ENCODE results near the gene C1orf87. TPM values are rescaled to one million over a fixed set of nuclear protein-coding genes. Genes with fewer than 3 reads are reported as not detected.

C1orf87 gene
- total and polyA plus RNA-seq, 2 donors (not counting 3 experiments of a cell fraction or from before 2014, with no cell fraction given): not detected

- DNase-seq (ENCODE audit: low read depth, low spot score) (no peak), FAIRE-seq (no peak)
- ChIA-PET CTCF (no interaction called here), POLR2A (no interaction called here)
- H3K9me1 ChIP-seq (replicated peaks; ENCODE audit: control insufficient read depth, extremely low read depth, insufficient read depth, low read length): no peaks in the 10 kb centered on the region
- no peaks in the 10 kb centered on the region for H3K4me1 ChIP-seq (ENCODE audit: control insufficient read depth, extremely low read depth, insufficient read depth, low read length)
- intact Hi-C loops (cut with micrococcal nuclease): no loop called here
- no peak overlapping the region for H3K9ac ChIP-seq (replicated peaks; ENCODE audit: extremely low read depth, insufficient read depth, low read length)
- no peaks in the 10 kb centered on the region for H4K20me1 ChIP-seq (replicated peaks; ENCODE audit: control insufficient read depth, extremely low read depth, insufficient read depth, low read length)
- no peak overlapping the region for H3K27ac ChIP-seq (ENCODE audit: insufficient read depth, low read depth, low read length)
- dilution Hi-C loops (cut with MboI; ENCODE audit: extremely low pct_ligation_motif_present, low sequenced_read_pairs): no loop called here
- TF ChIP-seq EZH2 (IDR thresholded peaks at IDR 0.05; ENCODE audit: borderline replicate concordance, low read depth, low read length, severe bottlenecking) (no peak), FOS (IDR thresholded peaks at IDR 0.05; ENCODE audit: borderline replicate concordance, insufficient read depth, low read length) (no peak), POLR2AphosphoS5 (IDR thresholded peaks at IDR 0.05; ENCODE audit: insufficient read depth, low read depth, low read length) (no peak), JUN (IDR thresholded peaks at IDR 0.05; ENCODE audit: borderline replicate concordance, insufficient read depth, insufficient read length, low read depth) (no peak), MAX (IDR thresholded peaks at IDR 0.05; ENCODE audit: insufficient read depth, insufficient read length) (no peak), MYC (IDR thresholded peaks at IDR 0.05; ENCODE audit: low read depth, low read length) (no peak), CTCF (IDR thresholded peaks at IDR 0.05; ENCODE audit: extremely low read depth in 1 of 2, insufficient read depth in 1 of 2, low read depth in 1 of 2, low read length in 2 of 2) (no peak), POLR2A (IDR thresholded peaks at IDR 0.05; ENCODE audit: low read depth, low read length) (no peak), GATA2 (IDR thresholded peaks at IDR 0.05; ENCODE audit: insufficient read depth, insufficient read length, low read depth, low read length) (no peak)
- no peaks in the 10 kb centered on the region for H3K27me3 ChIP-seq (ENCODE audit: control insufficient read depth in 2 of 2, insufficient read depth in 2 of 2, low read length in 2 of 2)
- no TSS peak for BruUV-seq (replicated peaks)
- no peak overlapping the region for H3K4me3 ChIP-seq (replicated peaks in 1 of 3; ENCODE audit: insufficient read depth in 1 of 3, low read depth in 1 of 3, low read length in 3 of 3)
- no peak overlapping the region for H2AFZ ChIP-seq (ENCODE audit: low read depth, low read length)
- H3K9me3 ChIP-seq (replicated peaks; ENCODE audit: control insufficient read depth, insufficient read depth, low read length): no peaks in the 10 kb centered on the region
- no peaks in the 10 kb centered on the region for H3K79me2 ChIP-seq (ENCODE audit: control insufficient read depth, insufficient read depth, low read length)
- no peaks in the 10 kb centered on the region for H3K36me3 ChIP-seq (ENCODE audit: control insufficient read depth in 2 of 2, extremely low read depth in 1 of 2, insufficient read depth in 2 of 2, low read length in 2 of 2)
- no peak overlapping the region for H3K4me2 ChIP-seq (ENCODE audit: insufficient read depth, low read length)
Measured at GRCh38 chr1:60113028-60113427, 39.5 kb upstream of the C1orf87 start.

All from endothelial cell of umbilical vein (primary cell).